ENCODE results near the gene LRRC71.

LRRC71 gene

GRCh38 chr1:156877433-156878170, 42.8 kb upstream of the LRRC71 start:
- H3K4me3 ChIP-seq (ENCODE audit: low read length) = no peak overlapping the region
- TF ChIP-seq CTCF (conservative IDR thresholded peaks at IDR 0.05; ENCODE audit: low read length) = no peak
- DNase-seq (ENCODE audit: low read depth) = no peak

- no peak for DNase-seq (ENCODE audit: low read depth)
- TF ChIP-seq CTCF (conservative IDR thresholded peaks at IDR 0.05; ENCODE audit: low read length) = no peak
These were observed 40.6 kb upstream of the LRRC71 start for GRCh38 chr1:156879876-156880275.

GRCh38 chr1:156880473-156880872, 40.0 kb upstream of the LRRC71 start:
- no peak overlapping the region for H3K4me3 ChIP-seq (ENCODE audit: low read length)
- no peak for TF ChIP-seq CTCF (conservative IDR thresholded peaks at IDR 0.05; ENCODE audit: low read length)
- DNase-seq (ENCODE audit: low read depth) = no peak

More at GRCh38 chr1:156879876-156880275, 40.6 kb upstream of the LRRC71 start:
- H3K4me3 ChIP-seq (ENCODE audit: low read length) = no peak overlapping the region

GRCh38 chr1:156881101-156881500, 39.3 kb upstream of the LRRC71 start:
- no peak overlapping the region for H3K4me3 ChIP-seq (ENCODE audit: low read length)
- TF ChIP-seq CTCF (conservative IDR thresholded peaks at IDR 0.05; ENCODE audit: low read length) = no peak
- no peak for DNase-seq (ENCODE audit: low read depth)

GRCh38 chr1:156881663-156882062, 38.8 kb upstream of the LRRC71 start:
- no peak for TF ChIP-seq CTCF (conservative IDR thresholded peaks at IDR 0.05; ENCODE audit: low read length)
- H3K4me3 ChIP-seq (ENCODE audit: low read length) = no peak overlapping the region
- no peak for DNase-seq (ENCODE audit: low read depth)

GRCh38 chr1:156882543-156882942, 37.9 kb upstream of the LRRC71 start:
- TF ChIP-seq CTCF (conservative IDR thresholded peaks at IDR 0.05; ENCODE audit: low read length) = no peak
- no peak for DNase-seq (ENCODE audit: low read depth)
- H3K4me3 ChIP-seq (ENCODE audit: low read length) = no peak overlapping the region

- DNase-seq (ENCODE audit: low read depth) = no peak
- no peak overlapping the region for H3K4me3 ChIP-seq (ENCODE audit: low read length)
- no peak for TF ChIP-seq CTCF (conservative IDR thresholded peaks at IDR 0.05; ENCODE audit: low read length)
These were observed 36.5 kb upstream of the LRRC71 start for GRCh38 chr1:156883919-156884318.
